Stimulated activated CD8-positive, alpha-beta memory T cell treated with anti-CD3 and anti-CD28 coated beads, Interleukin-2, amount 100 ng/mL, for 48 hours (primary cell): ENCODE measurements around the gene CTBP2.

Experiments used
- DNase-seq, 2 donors: peaks; one replicate each; pipeline ENCODE4 v3.0.0-alpha.2; 2020; ENCODE audit warnings: low read depth in 2 of 2

Gene CTBP2

GRCh38 chr10:125106586-125106985, 53.8 kb downstream of the CTBP2 start:
- DNase-seq: no peak

- no peak for DNase-seq
Observed at GRCh38 chr10:125105706-125106255, 54.6 kb downstream of the CTBP2 start.

DNA sequence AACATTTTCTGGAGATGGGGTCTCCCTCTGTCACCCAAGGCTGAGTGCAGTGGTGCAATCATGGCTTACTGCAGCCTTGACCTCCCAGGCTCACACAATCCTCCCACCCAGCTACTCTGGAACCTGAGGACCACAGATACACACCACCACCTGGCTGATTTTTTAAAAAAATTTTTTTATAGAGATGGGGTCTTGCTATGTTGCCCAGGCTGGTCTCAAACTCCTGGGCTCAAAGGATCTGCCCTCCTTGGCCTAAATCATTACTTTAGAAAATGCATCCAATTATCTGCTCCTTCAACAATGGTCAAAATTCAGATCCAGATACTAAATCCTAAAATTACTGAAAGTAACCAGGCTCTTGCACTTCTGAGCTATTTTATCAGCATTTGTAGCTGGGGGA, 55.2 kb downstream of the CTBP2 start:
- no peak for DNase-seq

DNA sequence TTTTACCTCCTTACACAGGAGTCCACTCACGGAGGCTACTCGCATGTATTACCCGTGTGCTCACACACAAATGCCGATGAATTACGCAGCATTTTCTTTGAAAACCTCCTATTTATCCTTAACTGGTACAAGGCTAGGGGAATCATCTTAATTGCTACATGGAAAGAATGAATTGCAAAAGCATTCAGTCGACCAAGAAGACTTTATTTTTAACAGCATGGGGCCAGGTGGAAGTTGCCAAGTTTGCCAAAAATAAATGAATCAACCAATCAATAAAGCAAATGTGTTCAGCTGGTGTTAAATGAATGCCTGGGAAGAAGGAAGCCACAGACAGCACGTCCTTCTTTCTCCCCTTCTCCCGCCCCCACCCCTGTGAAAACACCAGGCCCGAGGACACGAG, 55.8 kb downstream of the CTBP2 start:
- no peak for DNase-seq

GRCh38 chr10:125103924-125104323, 56.4 kb downstream of the CTBP2 start:
- no peak for DNase-seq

DNA sequence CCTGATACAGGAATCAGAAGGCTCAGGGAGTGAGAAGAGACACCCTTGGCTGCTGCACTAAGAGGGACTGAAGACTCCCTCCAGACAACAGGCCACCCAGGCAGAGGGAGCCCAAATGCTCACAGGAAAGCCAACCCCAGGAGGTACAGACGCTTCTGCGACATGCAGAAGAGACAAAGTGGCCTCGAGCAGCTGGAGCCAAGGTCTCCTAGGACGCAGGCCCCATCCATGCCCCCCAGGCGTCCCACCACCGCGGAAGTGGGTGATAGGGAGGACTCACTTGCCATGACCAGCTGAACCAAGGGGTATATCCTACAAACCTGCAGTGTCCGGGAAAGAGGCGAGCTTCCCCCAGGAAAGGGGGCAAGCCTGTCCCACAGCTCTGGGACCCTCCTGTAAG, 56.9 kb downstream of the CTBP2 start:
- DNase-seq: no peak

GRCh38 chr10:125102821-125103220, 57.5 kb downstream of the CTBP2 start:
- no peak for DNase-seq

DNA sequence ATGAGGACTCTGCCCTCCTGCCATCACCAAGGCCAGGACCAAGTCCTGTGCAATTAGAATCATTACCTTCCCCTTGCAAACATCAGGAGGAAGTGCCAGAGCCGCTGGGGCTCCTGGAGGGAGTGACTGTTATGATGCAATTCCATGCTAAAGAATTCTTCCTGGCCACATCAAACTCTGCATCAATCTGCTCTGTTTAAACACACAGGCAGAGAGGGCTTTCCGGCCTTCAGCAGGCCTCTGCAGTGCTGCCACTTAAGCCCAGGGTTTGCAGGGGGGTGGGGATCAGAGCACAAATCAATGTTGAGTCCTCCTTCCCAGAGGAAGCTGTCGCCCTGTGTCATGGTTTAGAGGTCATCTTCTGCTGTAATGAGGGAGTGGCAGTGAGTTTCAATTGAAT, 58.1 kb downstream of the CTBP2 start:
- DNase-seq: no peak

DNA sequence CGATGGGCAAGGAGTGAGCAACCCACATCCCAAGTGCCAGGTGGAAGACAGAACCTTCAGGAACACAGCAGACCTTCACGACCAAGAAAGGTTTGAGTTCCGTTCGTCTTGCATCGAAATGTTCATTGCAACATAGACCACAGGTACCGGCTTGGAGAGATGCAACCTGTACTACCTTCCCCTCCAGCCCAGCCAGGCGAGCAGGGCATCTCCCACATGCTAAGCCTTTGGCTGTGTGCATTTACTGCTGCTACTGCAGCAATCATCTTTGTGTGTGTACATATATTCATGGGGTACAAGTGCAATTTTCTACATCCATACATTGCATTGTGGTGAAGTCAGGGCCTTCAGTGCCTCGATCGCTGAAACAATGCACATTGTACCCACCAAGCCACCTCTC, 58.8 kb downstream of the CTBP2 start:
- DNase-seq: no peak

- no peak for DNase-seq
Observed at GRCh38 chr10:125101049-125101448, 59.3 kb downstream of the CTBP2 start.

DNA sequence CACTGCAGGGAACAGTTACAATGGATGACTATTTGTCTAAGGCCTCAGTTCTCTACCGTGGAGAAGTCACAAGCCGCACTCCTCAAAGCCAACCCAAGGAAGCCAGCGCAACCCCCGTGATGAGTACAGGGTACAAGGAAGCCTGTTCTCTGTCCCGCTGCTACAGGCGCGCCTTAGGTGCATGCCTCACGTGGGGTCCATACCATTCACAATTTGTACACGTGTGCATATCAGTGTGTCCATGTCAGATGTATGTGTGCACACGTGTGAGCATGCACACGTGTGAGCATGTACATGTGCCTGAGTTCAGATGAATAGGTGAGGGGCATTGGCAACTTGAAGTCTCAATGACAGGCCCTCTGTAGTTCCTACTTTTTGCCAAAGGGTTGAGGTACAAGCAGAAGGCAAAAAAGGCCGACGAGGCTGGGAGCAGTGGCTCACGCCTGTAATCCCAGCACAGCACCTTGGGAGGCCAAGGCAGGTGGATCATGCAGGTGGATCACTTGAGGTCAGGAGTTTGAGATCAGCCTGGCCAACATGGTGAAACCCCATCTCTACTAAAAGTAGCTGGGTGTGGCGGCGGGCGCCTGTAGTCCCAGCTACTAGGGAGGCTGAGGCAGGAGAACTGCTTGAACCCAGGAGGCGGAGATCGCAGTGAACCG, 62.8 kb downstream of the CTBP2 start:
- no peak for DNase-seq

DNA sequence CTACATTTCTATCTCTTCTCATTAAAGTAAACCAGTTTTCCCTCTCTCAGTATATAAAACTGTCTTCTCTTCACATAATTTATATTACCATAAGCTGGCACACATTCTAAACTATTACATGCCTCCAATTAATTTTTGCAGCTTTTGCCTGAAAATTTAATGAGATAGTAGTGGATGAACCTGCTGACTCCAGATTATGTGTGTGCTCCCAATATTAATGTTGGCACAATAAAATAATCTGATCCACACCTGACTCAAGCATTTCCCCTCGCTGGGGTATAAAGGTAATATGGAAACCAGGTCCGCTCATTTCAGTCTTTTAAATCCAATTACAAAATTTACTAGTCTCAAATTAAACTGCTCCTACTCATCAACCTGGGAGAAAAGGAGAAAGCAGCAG, 63.4 kb downstream of the CTBP2 start:
- no peak for DNase-seq

GRCh38 chr10:125096371-125096770, 64.0 kb downstream of the CTBP2 start:
- DNase-seq: no peak

GRCh38 chr10:125095776-125096175, 64.6 kb downstream of the CTBP2 start:
- DNase-seq: no peak

DNA sequence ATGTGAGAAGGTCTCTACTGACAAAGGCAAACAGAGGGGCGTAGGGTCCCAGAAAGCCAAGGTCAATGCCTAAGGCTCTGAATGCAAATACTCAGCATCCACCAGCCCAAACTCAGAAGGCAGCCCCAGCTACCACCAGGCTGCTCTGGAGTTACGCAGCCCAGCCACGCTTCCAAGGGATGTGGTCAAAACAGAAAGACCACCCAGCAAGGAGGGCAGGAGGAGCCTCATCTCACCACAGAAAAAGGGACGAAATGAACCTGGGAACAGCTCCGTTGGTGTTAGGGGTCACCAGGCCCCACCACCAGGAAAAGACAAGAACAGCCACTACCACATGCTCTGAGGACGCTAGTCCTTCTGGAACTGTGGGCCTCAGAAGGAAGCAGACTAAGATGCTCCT, 65.1 kb downstream of the CTBP2 start:
- no peak for DNase-seq

DNA sequence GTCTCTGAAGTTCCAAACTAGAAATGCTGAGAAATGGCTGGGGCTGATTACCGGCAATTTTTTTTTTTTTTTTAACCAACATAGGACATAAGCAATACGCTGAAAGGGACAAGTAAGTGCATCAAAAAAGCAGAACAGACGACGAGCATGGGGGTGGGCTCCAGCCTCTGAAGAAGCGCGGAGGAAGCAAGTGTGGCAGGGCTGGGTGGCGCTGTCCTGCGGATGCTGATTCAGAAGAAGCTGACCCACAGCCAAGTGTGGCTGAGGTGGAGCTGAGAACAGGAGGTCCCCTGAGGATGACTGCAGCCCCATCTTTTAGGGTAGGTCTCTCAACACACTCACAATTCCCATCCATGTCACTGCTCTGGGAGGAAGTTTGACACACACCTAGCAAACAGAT, 65.6 kb downstream of the CTBP2 start:
- DNase-seq: no peak

GRCh38 chr10:125093974-125094705, 66.2 kb downstream of the CTBP2 start:
- no peak for DNase-seq

DNA sequence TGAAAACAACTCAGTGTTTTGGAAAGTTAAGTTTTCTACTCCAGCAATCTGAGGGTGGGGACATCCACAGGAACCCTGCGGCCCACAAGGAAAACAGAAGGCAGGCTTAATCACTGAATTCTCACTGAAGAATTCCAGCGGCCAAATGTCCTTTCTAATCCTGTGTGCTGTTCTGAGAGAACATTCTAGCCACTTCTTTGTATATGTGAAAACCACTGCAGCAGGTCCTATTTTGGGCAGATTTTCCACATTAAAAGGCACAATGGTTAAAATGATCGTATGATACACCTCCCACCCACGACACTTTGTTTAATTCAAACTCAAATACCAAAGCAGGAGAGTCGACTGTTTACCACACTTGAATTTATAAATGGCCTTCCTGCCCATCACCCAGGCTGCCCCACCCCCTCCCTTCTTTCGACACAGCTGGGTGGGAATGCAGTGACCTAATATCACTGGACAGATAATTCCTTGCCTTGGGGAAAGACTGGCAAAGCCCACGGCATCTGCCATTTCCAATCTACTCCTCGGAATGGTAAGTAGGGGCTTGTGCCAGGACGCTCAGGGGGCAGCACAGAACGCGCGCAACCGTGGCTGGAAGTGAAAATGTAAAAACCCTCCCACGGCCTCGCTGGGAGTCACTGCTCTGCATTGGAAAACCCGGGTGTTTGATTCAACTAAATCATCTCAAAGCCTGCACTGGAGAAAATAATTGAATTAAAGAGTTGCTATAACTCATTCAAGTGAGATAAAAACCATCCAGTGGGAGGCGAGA, 67.0 kb downstream of the CTBP2 start:
- DNase-seq: no peak

GRCh38 chr10:125092564-125093031, 67.8 kb downstream of the CTBP2 start:
- DNase-seq: no peak

DNA sequence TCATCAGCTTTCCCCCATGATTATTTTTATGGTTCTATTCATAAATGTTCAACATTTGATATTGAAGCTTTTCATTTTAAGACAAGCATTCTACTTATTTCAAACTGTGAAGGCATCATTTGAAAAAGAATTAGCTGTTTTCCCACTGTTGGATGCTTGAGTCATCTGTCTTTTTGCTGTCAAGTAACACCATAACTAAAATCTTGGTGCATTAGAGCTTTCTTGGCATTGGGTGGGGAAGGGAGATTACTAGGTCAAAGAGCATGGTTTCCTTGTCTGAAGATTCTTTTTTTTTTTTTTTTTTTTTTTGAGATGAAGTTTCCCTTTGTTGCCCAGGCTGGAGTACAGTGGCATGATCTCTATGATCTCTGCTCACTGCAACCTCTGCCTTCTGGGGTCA, 68.5 kb downstream of the CTBP2 start:
- no peak for DNase-seq

GRCh38 chr10:125089469-125089868, 70.9 kb downstream of the CTBP2 start:
- no peak for DNase-seq

DNA sequence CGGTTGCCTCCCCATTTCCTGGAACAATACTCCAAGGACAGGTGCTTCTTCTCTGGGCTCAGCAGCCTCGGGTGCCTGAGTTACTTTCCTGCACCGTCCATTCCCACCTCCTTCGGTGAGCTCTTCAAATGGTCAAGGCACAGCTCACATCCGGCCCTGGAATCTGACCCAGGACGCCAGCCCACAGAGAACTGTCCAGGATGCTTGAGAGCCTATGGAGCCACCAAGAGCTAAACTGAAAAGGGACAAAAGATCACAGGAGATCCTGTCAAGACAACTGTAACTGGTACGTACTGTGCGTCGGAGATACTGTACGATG, 72.5 kb downstream of the CTBP2 start:
- no peak for DNase-seq
